IMR-90 (cell line): ENCODE results near the gene FRAS1.

Source experiments
- CHD1 ChIP-seq: IDR thresholded peaks from 2 replicates; pipeline ENCODE4 v1.6.1; 2012; ENCODE audit warnings: low read depth, low read length, improper control_type of control experiment
- MAZ ChIP-seq: IDR thresholded peaks from 2 replicates; pipeline ENCODE4 v1.6.1; 2012; ENCODE audit warnings: low read depth, mild to moderate bottlenecking, low read length, improper control_type of control experiment, moderate library complexity, borderline replicate concordance

GRCh38 chr4:78332976-78333375, 275.9 kb downstream of the FRAS1 start:
- TF ChIP-seq CHD1 (no peak), MAZ (no peak)
